SKM-1 treated with dmso at 0.1 percent for 144 hours (cell line): ENCODE data around the gene BLACAT1.
"Not testable (repeated sequence)": the region's sequence is repeated elsewhere in the genome, so short reads cannot be mapped to it uniquely, and the experiment has no call there.

ENCODE experiments used
- DNase-seq: peaks from one replicate; lab custom pipeline; 2025; ENCODE audit not compliant: unreplicated experiment; lab: John Stamatoyannopoulos, UW

The BLACAT1 gene

GRCh38 chr1:205442051-205442725 lies 13.7 kb downstream of the BLACAT1 start:
- DNase-seq, result no peak

GRCh38 chr1:205441716-205442050 lies 14.2 kb downstream of the BLACAT1 start:
- no peak for DNase-seq

- DNase-seq, result no peak
Observed at GRCh38 chr1:205441318-205441633, 14.6 kb downstream of the BLACAT1 start.

GRCh38 chr1:205440476-205441317 lies 15.1 kb downstream of the BLACAT1 start:
- peak; percentile 41 for DNase-seq

- no peak for DNase-seq
Observed at GRCh38 chr1:205440121-205440475, 15.7 kb downstream of the BLACAT1 start.

- DNase-seq, result no peak
Observed at GRCh38 chr1:205438213-205439158, 17.4 kb downstream of the BLACAT1 start.

GRCh38 chr1:205437570-205437969 lies 18.3 kb downstream of the BLACAT1 start:
- no peak for DNase-seq

- no peak for DNase-seq
Observed at GRCh38 chr1:205436776-205437410, 19.0 kb downstream of the BLACAT1 start.

- DNase-seq, result no peak
Observed at GRCh38 chr1:205435578-205436573, 20.0 kb downstream of the BLACAT1 start.

GRCh38 chr1:205434738-205435137 lies 21.1 kb downstream of the BLACAT1 start:
- DNase-seq, result no peak

GRCh38 chr1:205432692-205433091 lies 23.2 kb downstream of the BLACAT1 start:
- not testable (repeated sequence) for DNase-seq

GRCh38 chr1:205432116-205432515 lies 23.7 kb downstream of the BLACAT1 start:
- DNase-seq, result no peak

GRCh38 chr1:205430696-205431305 lies 25.0 kb downstream of the BLACAT1 start:
- DNase-seq, result no peak

GRCh38 chr1:205429762-205430695 lies 25.8 kb downstream of the BLACAT1 start:
- no peak for DNase-seq

GRCh38 chr1:205424901-205425600 lies 30.8 kb downstream of the BLACAT1 start:
- no peak for DNase-seq

- no peak for DNase-seq
Observed at GRCh38 chr1:205423814-205424399, 31.9 kb downstream of the BLACAT1 start.

- DNase-seq, result no peak
Observed at GRCh38 chr1:205422993-205423642, 32.7 kb downstream of the BLACAT1 start.
